Measurements from ENCODE around the gene COL19A1. TPM values are rescaled to one million over a fixed set of nuclear protein-coding genes. Genes with fewer than 3 reads are reported as not detected.

Gene COL19A1
- total RNA-seq, 2 experiments from 2014 or later, result 0.03 TPM; not detected in 1

DNA sequence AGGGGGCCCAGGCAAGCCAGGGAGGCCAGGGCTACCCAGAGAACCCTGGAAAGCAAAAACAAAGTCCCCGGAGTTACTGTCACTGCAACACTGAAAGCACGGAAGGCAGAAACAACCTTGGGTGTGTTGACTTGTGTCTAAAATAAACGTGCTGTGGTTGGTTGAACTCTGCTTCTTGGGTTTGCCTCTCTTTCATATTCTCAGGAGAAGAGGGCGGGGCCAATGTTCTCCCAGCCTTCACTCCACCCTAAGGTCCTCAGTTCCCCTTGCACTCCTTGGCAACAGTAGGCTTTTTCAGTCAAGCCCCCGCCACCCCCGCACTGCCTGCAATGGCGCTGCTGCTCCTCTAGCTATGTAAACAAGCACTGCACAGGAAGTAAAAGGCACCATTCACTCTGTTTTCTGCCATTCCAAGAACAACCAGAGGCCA is 375.6 kb downstream of the COL19A1 start:
- TF ChIP-seq, protein P1, sequence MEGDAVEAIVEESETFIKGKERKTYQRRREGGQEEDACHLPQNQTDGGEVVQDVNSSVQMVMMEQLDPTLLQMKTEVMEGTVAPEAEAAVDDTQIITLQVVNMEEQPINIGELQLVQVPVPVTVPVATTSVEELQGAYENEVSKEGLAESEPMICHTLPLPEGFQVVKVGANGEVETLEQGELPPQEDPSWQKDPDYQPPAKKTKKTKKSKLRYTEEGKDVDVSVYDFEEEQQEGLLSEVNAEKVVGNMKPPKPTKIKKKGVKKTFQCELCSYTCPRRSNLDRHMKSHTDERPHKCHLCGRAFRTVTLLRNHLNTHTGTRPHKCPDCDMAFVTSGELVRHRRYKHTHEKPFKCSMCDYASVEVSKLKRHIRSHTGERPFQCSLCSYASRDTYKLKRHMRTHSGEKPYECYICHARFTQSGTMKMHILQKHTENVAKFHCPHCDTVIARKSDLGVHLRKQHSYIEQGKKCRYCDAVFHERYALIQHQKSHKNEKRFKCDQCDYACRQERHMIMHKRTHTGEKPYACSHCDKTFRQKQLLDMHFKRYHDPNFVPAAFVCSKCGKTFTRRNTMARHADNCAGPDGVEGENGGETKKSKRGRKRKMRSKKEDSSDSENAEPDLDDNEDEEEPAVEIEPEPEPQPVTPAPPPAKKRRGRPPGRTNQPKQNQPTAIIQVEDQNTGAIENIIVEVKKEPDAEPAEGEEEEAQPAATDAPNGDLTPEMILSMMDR (conservative IDR thresholded peaks at IDR 0.05; ENCODE audit: low read length), result no peak
- no peak for TF ChIP-seq EZH2phosphoT487 (IDR thresholded peaks at IDR 0.05; ENCODE audit: borderline replicate concordance, low read depth, low read length)
- H3K9me3 ChIP-seq (ENCODE audit: low read length), result no peaks in the 10 kb centered on the region
- no peak for DNase-seq (ENCODE audit: low spot score)
- no peaks in the 10 kb centered on the region for H3K4me1 ChIP-seq (ENCODE audit: insufficient read depth, low read length, poor library complexity, severe bottlenecking)
- H4K20me1 ChIP-seq (ENCODE audit: insufficient read depth, low read length), result no peaks in the 10 kb centered on the region
- no peak overlapping the region for H2AFZ ChIP-seq (ENCODE audit: low read length)
- CTCF ChIA-PET (ENCODE audit: unreplicated experiment), result no interaction called here
- no peak overlapping the region for H3K4me3 ChIP-seq (ENCODE audit: low read depth, low read length, poor library complexity, severe bottlenecking)
- H3K27ac ChIP-seq (ENCODE audit: low read depth, low read length, poor library complexity, severe bottlenecking), result no peak overlapping the region
- no peak overlapping the region for H3K4me2 ChIP-seq (ENCODE audit: low read length)
- POLR2A ChIA-PET, result no interaction called here
- H3K36me3 ChIP-seq (ENCODE audit: insufficient read depth, low read length), result no peaks in the 10 kb centered on the region
- H3K79me2 ChIP-seq (ENCODE audit: insufficient read depth, low read depth, low read length), result no peaks in the 10 kb centered on the region
- H3K9me2 ChIP-seq (ENCODE audit: insufficient read depth, low read length), result peaks cover 3% of the 10 kb centered on the region; the same call in 1 of the 2 replicates
- no TSS peak for BruUV-seq (replicated peaks)
- intact Hi-C loops (cut with micrococcal nuclease; ENCODE audit: unreplicated experiment), result no loop called here

DNA sequence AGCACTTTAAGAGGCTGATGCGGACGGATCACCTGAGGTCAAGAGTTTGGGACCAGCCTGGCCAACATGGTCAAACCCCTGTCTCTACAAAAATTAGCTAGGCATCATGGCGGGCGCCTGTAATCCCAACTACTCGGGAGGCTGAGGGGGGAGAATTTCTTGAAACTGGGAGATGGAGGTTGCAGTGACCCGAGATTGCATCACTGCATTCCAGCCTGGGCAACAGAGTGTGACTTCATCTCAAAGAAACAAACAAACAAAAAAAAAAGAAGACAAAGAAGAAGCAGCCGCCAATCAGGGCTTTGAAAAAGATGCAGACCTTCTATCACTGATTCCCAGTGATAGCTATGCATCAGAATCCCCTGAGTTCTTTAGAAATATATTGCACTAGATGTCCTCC is 379.8 kb downstream of the COL19A1 start:
- no TSS peak for BruUV-seq (replicated peaks)
- Histone ChIP-seq H3K9me3 (ENCODE audit: low read length) (no peaks in the 10 kb centered on the region), H3K4me2 (ENCODE audit: low read length) (no peak overlapping the region), H3K4me1 (ENCODE audit: insufficient read depth, low read length, poor library complexity, severe bottlenecking) (no peaks in the 10 kb centered on the region), H3K4me3 (ENCODE audit: low read depth, low read length, poor library complexity, severe bottlenecking) (no peak overlapping the region), H3K9me2 (ENCODE audit: insufficient read depth, low read length) (no peaks in the 10 kb centered on the region), H3K27ac (ENCODE audit: low read depth, low read length, poor library complexity, severe bottlenecking) (no peak overlapping the region), H3K79me2 (ENCODE audit: insufficient read depth, low read depth, low read length) (no peaks in the 10 kb centered on the region), H4K20me1 (ENCODE audit: insufficient read depth, low read length) (no peaks in the 10 kb centered on the region), H3K36me3 (ENCODE audit: insufficient read depth, low read length) (no peaks in the 10 kb centered on the region), H2AFZ (ENCODE audit: low read length) (no peak overlapping the region)
- DNase-seq (ENCODE audit: low spot score), result no peak
- CTCF ChIA-PET (ENCODE audit: unreplicated experiment), result no interaction called here
- POLR2A ChIA-PET, result no interaction called here
- intact Hi-C loops (cut with micrococcal nuclease; ENCODE audit: unreplicated experiment), result no loop called here
- no peak for TF ChIP-seq EZH2phosphoT487 (IDR thresholded peaks at IDR 0.05; ENCODE audit: borderline replicate concordance, low read depth, low read length)
- TF ChIP-seq, protein P1 (conservative IDR thresholded peaks at IDR 0.05; ENCODE audit: low read length), result no peak

DNA sequence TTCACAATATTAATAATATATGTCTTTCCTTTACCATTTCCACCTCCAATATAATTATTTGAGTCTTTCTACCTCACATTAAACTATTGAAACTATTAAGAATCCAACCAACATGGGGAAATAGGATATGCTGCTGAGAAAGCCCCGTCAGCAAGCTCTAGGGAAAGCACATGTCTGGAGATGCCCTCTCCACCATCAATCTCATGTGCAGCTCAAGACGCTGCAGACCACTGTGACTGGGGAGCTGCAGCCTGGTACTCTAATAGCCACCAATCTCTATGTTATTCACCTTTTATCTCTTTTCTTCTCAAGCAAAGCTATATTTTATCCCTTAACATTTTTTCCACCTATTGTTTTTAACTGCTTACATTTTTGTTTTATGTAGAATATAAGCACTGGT is 386.2 kb downstream of the COL19A1 start:
- TF ChIP-seq, protein P1 (conservative IDR thresholded peaks at IDR 0.05; ENCODE audit: low read length), result no peak
- no peak for TF ChIP-seq EZH2phosphoT487 (IDR thresholded peaks at IDR 0.05; ENCODE audit: borderline replicate concordance, low read depth, low read length)
- intact Hi-C loops (cut with micrococcal nuclease; ENCODE audit: unreplicated experiment), result no loop called here
- Histone ChIP-seq H3K36me3 (ENCODE audit: insufficient read depth, low read length) (no peaks in the 10 kb centered on the region), H3K79me2 (ENCODE audit: insufficient read depth, low read depth, low read length) (no peaks in the 10 kb centered on the region), H3K4me1 (ENCODE audit: insufficient read depth, low read length, poor library complexity, severe bottlenecking) (no peaks in the 10 kb centered on the region), H2AFZ (ENCODE audit: low read length) (no peak overlapping the region), H3K4me2 (ENCODE audit: low read length) (no peak overlapping the region), H3K4me3 (ENCODE audit: low read depth, low read length, poor library complexity, severe bottlenecking) (no peak overlapping the region), H4K20me1 (ENCODE audit: insufficient read depth, low read length) (no peaks in the 10 kb centered on the region), H3K27ac (ENCODE audit: low read depth, low read length, poor library complexity, severe bottlenecking) (no peak overlapping the region), H3K9me3 (ENCODE audit: low read length) (no peaks in the 10 kb centered on the region), H3K9me2 (ENCODE audit: insufficient read depth, low read length) (no peaks in the 10 kb centered on the region)
- POLR2A ChIA-PET, result interaction anchor here (1.3 kb wide), 1 partner anchor 31 kb away, joined by 3 read pairs; no protein-coding TSS in a partner anchor
- no peak for DNase-seq (ENCODE audit: low spot score)
- CTCF ChIA-PET (ENCODE audit: unreplicated experiment), result no interaction called here
- no TSS peak for BruUV-seq (replicated peaks)
